ENCODE results near the gene ROBO1.

Gene ROBO1

GRCh38 chr3:78860567-78860966 is 907.2 kb downstream of the ROBO1 start:
- no peak for DNase-seq

GRCh38 chr3:78858910-78859309 is 908.9 kb downstream of the ROBO1 start:
- no peak for DNase-seq

GRCh38 chr3:78858174-78858573 is 909.6 kb downstream of the ROBO1 start:
- no peak for DNase-seq

- no peak for DNase-seq
Observed at GRCh38 chr3:78857494-78858111, 910.2 kb downstream of the ROBO1 start.

GRCh38 chr3:78856164-78856563 is 911.6 kb downstream of the ROBO1 start:
- no peak for DNase-seq

- DNase-seq, result no peak
Observed at GRCh38 chr3:78855190-78855589, 912.6 kb downstream of the ROBO1 start.

GRCh38 chr3:78848392-78849288 is 919.2 kb downstream of the ROBO1 start:
- no peak for DNase-seq

GRCh38 chr3:78847603-78848002 is 920.2 kb downstream of the ROBO1 start:
- DNase-seq, result no peak

GRCh38 chr3:78847203-78847602 is 920.6 kb downstream of the ROBO1 start:
- DNase-seq, result no peak

GRCh38 chr3:78846718-78847117 is 921.1 kb downstream of the ROBO1 start:
- no peak for DNase-seq

GRCh38 chr3:78845605-78846004 is 922.2 kb downstream of the ROBO1 start:
- DNase-seq, result no peak

- DNase-seq, result no peak
Observed at GRCh38 chr3:78844307-78844706, 923.5 kb downstream of the ROBO1 start.

GRCh38 chr3:78839693-78840092 is 928.1 kb downstream of the ROBO1 start:
- DNase-seq, result no peak

- DNase-seq, result no peak
Observed at GRCh38 chr3:78838362-78838761, 929.4 kb downstream of the ROBO1 start.

- DNase-seq, result no peak
Observed at GRCh38 chr3:78834910-78835309, 932.9 kb downstream of the ROBO1 start.

- DNase-seq, result no peak
Observed at GRCh38 chr3:78832785-78833204, 935.0 kb downstream of the ROBO1 start.

GRCh38 chr3:78831446-78831972 is 936.3 kb downstream of the ROBO1 start:
- DNase-seq, result no peak

GRCh38 chr3:78830470-78830869 is 937.3 kb downstream of the ROBO1 start:
- no peak for DNase-seq

- DNase-seq, result no peak
Observed at GRCh38 chr3:78827618-78828017, 940.2 kb downstream of the ROBO1 start.

GRCh38 chr3:78825858-78826215 is 942.0 kb downstream of the ROBO1 start:
- no peak for DNase-seq

- DNase-seq, result no peak
Observed at GRCh38 chr3:78825118-78825857, 942.5 kb downstream of the ROBO1 start.

- no peak for DNase-seq
Observed at GRCh38 chr3:78823859-78824258, 943.9 kb downstream of the ROBO1 start.

GRCh38 chr3:78823434-78823833 is 944.4 kb downstream of the ROBO1 start:
- DNase-seq, result no peak

GRCh38 chr3:78822726-78823125 is 945.1 kb downstream of the ROBO1 start:
- no peak for DNase-seq
